GM12872 (cell line): ENCODE measurements around the gene RFTN1.

Experiments used
- TF ChIP-seq, protein P1 (sequence below): IDR thresholded peaks from 3 replicates; pipeline ENCODE4 v1.5.1; 2011; ENCODE audit warnings: low read depth, mild to moderate bottlenecking, low read length, moderate library complexity; ENCODE audit not compliant: insufficient read depth

RFTN1 gene

DNA sequence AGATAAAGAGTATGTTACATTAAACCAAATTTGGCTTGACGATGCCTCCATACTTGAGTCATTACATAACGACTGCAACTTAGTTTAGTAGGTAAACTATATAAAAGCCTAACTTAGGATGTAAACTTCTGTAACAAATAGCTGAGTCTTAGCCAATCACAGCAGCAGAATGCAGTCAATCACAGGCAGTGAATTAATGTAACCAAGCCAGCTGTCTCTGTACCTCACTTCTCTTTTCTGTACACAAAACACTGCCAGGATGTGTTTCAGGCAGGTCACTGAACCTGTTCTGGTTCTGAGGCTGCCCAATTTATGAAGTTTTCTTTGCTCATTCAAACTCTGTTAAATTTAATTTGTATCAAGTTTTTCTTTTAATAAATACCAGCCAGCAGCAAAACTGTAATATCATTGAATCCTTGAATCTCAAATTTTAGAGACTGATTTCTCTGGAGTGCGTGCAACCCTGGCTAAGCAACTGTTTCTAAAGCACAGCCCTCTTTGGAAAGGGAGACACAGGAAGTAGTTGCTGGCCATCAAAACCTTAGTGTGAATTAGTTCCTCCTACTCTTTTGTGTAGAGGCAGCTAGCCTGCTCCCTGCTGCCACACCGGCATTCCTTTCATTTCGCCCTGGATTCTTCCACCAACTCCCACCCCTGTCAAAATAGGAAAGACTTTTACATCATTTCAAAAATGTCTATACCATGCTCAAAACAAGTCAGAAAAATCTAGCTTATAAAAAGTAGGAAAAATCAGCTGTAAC, 15.2 kb downstream of the RFTN1 start:
- TF ChIP-seq, protein P1, sequence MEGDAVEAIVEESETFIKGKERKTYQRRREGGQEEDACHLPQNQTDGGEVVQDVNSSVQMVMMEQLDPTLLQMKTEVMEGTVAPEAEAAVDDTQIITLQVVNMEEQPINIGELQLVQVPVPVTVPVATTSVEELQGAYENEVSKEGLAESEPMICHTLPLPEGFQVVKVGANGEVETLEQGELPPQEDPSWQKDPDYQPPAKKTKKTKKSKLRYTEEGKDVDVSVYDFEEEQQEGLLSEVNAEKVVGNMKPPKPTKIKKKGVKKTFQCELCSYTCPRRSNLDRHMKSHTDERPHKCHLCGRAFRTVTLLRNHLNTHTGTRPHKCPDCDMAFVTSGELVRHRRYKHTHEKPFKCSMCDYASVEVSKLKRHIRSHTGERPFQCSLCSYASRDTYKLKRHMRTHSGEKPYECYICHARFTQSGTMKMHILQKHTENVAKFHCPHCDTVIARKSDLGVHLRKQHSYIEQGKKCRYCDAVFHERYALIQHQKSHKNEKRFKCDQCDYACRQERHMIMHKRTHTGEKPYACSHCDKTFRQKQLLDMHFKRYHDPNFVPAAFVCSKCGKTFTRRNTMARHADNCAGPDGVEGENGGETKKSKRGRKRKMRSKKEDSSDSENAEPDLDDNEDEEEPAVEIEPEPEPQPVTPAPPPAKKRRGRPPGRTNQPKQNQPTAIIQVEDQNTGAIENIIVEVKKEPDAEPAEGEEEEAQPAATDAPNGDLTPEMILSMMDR, result no peak

- TF ChIP-seq, protein P1, result no peak
Observed at GRCh38 chr3:16496408-16497222, 16.9 kb downstream of the RFTN1 start.

- TF ChIP-seq, protein P1, result no peak
Observed at GRCh38 chr3:16496008-16496407, 17.5 kb downstream of the RFTN1 start.

DNA sequence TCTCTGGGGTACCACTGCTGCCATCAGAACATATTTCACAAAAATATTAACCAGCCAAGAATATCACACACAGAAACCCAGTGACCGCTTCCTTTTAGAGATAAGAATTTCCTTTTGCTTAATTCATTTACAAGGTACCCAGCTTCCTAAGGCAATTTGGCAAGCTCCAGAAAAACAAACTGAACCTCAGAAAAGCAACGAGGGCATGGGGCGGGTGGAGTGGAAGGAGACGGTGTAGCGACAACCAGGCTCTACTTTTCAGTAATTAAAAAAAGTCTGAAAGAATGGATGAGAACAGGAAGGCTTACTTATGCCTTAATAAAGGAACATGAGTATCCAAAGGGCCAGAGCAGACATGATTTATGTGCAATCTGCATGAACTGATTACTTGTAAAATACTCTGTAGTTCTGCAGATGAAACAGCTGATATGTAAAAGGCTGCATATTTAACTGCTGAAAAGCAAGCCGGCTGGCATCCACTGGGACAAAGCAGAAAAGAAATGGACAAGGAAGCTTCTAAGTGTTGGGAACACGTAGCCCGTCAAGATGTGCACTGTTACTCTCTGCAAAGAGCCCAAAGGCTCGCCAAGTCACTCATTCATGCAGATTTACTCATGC, 18.6 kb downstream of the RFTN1 start:
- TF ChIP-seq, protein P1, result no peak

DNA sequence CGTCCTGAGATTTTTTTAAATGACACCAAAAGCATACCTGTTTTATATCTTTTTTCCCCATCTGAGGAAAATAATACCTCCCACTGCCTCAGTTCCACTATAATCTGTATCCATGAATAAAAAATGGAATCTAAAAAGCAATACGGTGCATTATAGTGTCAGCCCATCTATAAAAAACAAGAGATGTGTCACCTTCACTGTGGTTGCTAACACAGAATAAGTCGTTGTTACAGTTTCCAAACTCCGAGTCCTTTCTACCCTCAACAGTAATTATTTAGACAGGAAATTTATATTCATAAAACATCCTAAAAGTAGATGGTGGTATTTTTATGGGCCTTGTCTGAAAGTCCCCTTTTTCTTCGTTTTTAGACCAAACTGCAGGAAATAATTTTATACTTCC, 19.4 kb downstream of the RFTN1 start:
- TF ChIP-seq, protein P1, result no peak

GRCh38 chr3:16490062-16490619, 23.4 kb downstream of the RFTN1 start:
- TF ChIP-seq, protein P1, result no peak

DNA sequence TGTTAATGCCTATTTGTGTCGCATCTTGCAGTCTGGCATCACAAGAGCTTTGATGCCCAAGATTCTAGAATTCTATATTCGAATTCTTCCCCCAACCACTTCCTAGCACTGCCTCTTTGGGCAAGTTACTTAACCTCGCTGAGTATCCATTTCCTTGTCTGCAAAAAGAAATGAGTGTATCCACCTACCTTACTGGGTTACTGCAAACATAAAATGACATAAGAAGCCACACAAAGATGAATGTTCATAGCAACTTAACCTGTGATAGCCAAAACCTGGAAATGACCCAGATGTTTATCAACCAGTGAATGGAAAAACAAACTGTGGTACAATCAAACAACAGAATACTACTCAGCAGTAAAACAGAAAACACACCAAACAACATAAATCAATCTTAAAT, 24.9 kb downstream of the RFTN1 start:
- TF ChIP-seq, protein P1, result no peak
